NT2/D1 (cell line): ENCODE measurements around the gene ITCH.

Experiments used
- SUZ12 ChIP-seq: IDR thresholded peaks from 2 replicates; pipeline ENCODE4 v1.6.1; 2011; ENCODE audit not compliant: insufficient read length, insufficient read depth; ENCODE audit errors: extremely low read depth
- YY1 ChIP-seq: IDR thresholded peaks from 2 replicates; pipeline ENCODE4 v1.6.1; 2011; ENCODE audit not compliant: insufficient read length, insufficient read depth
- ZNF274 ChIP-seq: IDR thresholded peaks from 2 replicates; pipeline ENCODE4 v1.6.1; 2011; ENCODE audit warnings: mild to moderate bottlenecking, low read depth, low read length

- TF ChIP-seq ZNF274 (no peak), SUZ12 (no peak), YY1 (no peak)
Measured at GRCh38 chr20:34522969-34523871, 160.1 kb downstream of the ITCH start.
